ENCODE measurements around the gene MBD1.

The MBD1 gene

DNA sequence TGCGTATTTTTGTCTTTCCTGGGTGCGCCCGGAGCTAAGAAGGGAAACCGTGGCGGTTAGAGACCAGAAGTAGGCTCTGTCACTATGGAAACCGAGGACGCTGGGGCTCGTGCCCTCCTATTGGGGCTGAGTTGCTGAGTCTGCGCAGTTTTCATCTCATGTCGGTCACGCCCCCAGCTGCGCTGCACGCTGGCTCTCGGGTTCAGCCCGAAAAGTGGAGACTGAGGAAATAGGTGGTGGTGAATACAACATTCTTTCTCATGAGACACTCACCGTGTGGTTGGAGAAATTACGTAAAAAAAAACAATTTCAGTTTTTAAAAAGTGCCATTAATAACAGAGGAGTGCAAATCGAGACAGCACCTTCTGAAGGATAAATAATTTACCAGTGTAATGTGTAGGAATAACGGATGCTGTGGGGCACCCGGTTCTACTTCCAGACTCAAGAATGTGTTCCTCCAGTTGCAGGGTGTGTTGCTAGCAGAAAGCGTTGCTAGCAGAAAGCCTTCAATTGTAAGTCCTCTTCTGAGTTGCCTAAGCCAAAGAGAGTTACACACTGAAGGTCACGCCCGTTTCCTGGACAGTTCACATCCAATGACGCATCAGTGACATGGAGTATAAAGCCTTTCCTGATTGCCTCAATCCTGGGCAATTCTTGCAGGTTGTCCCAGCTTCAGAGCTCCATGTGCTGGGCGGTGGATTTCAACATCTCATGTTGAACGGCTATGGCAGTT, 26.6 kb upstream of the MBD1 start:
- Mint-ChIP-seq H3K27ac (peak overlapping the region in 2 of 3 experiments; percentile 12 to 70), H3K4me3 (peak overlapping the region; percentile 83 to 89 (median 86)), H3K27me3 (ENCODE audit: low read depth) (peaks cover 5% of the 10 kb centered on the region), H3K36me3 (ENCODE audit: low read depth) (no peaks in the 10 kb centered on the region), H3K4me1 (no peaks in the 10 kb centered on the region), H3K9me3 (peaks cover 6% of the 10 kb centered on the region)
- TF ChIP-seq, protein P1, sequence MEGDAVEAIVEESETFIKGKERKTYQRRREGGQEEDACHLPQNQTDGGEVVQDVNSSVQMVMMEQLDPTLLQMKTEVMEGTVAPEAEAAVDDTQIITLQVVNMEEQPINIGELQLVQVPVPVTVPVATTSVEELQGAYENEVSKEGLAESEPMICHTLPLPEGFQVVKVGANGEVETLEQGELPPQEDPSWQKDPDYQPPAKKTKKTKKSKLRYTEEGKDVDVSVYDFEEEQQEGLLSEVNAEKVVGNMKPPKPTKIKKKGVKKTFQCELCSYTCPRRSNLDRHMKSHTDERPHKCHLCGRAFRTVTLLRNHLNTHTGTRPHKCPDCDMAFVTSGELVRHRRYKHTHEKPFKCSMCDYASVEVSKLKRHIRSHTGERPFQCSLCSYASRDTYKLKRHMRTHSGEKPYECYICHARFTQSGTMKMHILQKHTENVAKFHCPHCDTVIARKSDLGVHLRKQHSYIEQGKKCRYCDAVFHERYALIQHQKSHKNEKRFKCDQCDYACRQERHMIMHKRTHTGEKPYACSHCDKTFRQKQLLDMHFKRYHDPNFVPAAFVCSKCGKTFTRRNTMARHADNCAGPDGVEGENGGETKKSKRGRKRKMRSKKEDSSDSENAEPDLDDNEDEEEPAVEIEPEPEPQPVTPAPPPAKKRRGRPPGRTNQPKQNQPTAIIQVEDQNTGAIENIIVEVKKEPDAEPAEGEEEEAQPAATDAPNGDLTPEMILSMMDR (IDR thresholded peaks at IDR 0.05; ENCODE audit: unreplicated experiment in 3 of 3): no peak

DNA sequence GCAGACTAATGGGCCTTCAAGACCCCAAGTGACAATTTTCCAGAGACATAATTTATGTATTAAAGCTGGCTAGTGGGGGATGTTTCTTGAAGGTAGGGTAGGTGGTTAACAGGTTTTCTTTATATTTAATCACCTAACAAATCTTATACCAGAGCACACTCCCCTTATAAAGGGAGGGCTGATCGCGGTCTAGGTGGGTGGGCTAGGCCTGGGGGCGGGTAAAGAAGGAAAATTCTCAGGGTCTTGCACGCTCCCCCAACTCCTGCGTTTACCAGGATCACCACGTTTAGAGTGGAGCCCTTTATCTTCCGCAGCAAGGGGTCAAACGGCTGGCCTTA, 26.0 kb upstream of the MBD1 start:
- peak overlapping the region in 2 of 3 experiments; percentile 12 to 70 for H3K27ac Mint-ChIP-seq
- peak overlapping the region; percentile 83 to 89 (median 86) for H3K4me3 Mint-ChIP-seq
- peaks cover 6% of the 10 kb centered on the region for H3K9me3 Mint-ChIP-seq
- H3K4me1 Mint-ChIP-seq: no peaks in the 10 kb centered on the region
- H3K27me3 Mint-ChIP-seq (ENCODE audit: low read depth): peaks cover 7% of the 10 kb centered on the region
- H3K36me3 Mint-ChIP-seq (ENCODE audit: low read depth): no peaks in the 10 kb centered on the region
- TF ChIP-seq, protein P1 (IDR thresholded peaks at IDR 0.05; ENCODE audit: unreplicated experiment in 3 of 3): no peak

DNA sequence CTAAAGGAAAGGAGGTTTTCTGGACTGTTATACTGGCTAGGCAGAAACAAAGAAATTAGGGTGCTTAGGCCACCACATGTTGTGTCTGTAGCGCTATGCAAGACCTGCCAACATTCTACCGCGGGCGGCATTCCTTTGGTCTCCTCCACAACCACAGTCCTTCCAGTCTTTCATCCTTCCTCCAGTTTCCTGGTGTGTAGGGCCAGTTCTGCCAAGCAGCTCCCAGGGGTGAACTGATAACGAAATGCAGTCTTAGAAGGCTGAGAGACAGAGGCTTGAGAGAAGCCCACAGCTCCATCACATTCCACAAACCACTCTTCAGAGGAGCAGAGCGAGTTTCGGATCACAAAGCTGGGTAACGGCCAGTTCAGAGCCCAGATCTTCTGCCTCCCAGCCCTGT, 25.6 kb upstream of the MBD1 start:
- Mint-ChIP-seq H3K36me3 (ENCODE audit: low read depth) (no peaks in the 10 kb centered on the region), H3K4me3 (peak overlapping the region; percentile 79 to 89 (median 83)), H3K9me3 (peaks cover 6% of the 10 kb centered on the region), H3K4me1 (no peaks in the 10 kb centered on the region), H3K27me3 (ENCODE audit: low read depth) (peaks cover 7% of the 10 kb centered on the region), H3K27ac (no peak overlapping the region)
- TF ChIP-seq, protein P1 (IDR thresholded peaks at IDR 0.05; ENCODE audit: unreplicated experiment in 3 of 3): no peak

DNA sequence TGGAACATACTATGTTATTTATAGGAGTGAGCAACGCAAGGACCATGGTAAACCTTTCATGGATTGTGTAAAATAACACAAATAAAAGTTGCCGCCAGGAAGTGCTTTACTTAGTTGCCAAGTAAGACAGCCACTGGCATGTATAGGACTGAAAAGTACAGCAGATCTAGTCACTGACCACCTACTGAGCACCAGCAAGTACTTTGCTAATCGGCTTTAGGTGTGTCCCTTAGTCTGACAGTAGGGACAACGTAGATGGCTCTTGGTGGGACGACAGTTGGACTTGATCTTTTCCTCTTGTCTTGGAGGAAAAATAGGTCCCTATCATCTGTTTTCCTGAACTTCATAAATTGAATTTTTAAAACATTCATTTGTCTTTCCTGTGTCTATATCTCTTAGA, 19.8 kb upstream of the MBD1 start:
- H3K9me3 Mint-ChIP-seq: peaks cover 6% of the 10 kb centered on the region
- no peak overlapping the region for H3K27ac Mint-ChIP-seq
- H3K4me1 Mint-ChIP-seq: no peaks in the 10 kb centered on the region
- TF ChIP-seq, protein P1 (IDR thresholded peaks at IDR 0.05; ENCODE audit: unreplicated experiment in 3 of 3): no peak
- H3K27me3 Mint-ChIP-seq (ENCODE audit: low read depth): peaks cover 4% of the 10 kb centered on the region
- no peaks in the 10 kb centered on the region for H3K36me3 Mint-ChIP-seq (ENCODE audit: low read depth)
- no peak overlapping the region for H3K4me3 Mint-ChIP-seq

DNA sequence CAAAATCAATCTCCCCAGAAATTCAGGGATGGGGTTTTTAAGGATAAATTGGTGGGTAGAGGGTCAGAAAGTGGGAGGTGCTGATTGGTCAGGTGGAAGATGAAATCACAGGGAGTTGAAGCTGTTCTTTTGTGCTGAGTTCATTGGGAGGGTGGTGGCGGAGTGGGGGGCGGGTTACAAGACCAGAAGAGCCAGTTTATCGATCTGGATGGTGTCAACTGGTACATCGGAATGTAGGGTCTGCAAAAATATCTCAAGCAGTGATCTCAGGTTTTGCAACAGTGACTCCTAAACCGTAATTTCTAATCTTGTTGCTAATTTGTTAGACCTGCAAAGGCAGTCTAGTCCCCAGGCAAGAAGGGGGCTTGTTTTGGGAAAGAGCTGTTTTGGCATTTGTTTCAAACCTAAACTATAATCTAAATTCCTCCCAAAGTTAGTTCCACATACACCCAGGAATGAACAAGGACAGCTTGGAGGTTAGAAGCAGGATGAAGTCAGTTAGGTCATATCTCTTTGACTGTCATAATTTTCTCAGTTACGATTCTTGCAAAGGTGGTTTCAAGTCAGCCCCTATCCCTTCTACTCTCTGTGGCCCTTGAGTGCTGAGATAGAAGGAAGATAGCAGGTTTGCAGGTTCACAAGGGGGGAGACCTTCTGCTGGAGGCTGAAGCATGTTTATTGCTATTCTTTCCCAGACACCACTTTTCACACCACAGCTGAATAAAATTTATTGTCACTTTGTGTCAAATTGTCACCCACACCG, 18.5 kb upstream of the MBD1 start:
- H3K4me1 Mint-ChIP-seq: no peaks in the 10 kb centered on the region
- H3K4me3 Mint-ChIP-seq: peak overlapping the region in 1 of 3 experiments; percentile 9
- H3K36me3 Mint-ChIP-seq (ENCODE audit: low read depth): no peaks in the 10 kb centered on the region
- peaks cover 8% of the 10 kb centered on the region for H3K27me3 Mint-ChIP-seq (ENCODE audit: low read depth)
- no peaks in the 10 kb centered on the region for H3K9me3 Mint-ChIP-seq
- TF ChIP-seq, protein P1 (IDR thresholded peaks at IDR 0.05; ENCODE audit: unreplicated experiment in 3 of 3): no peak
- H3K27ac Mint-ChIP-seq: no peak overlapping the region

Measured in nephron (organoid).